GM12878 (cell line): Measurements from ENCODE around the gene MUC5B. TPM values are rescaled to one million over a fixed set of nuclear protein-coding genes. Genes with fewer than 3 reads are reported as not detected.

Experiments
- ATAC-seq: fragments of 200-7000 bp; cut with Tn5 transposase; 3 replicates; pipeline ENCODE4 v1.9.1; 2020; ENCODE audit warnings: mild to moderate bottlenecking, moderate library complexity
- BruUV-seq: library from RNA; stranded (reverse); fragments of 400-500 nt; replicated peaks from 2 replicates; lab custom pipeline; 2021; lab: Mats Ljungman, UMichigan
- CTCF ChIA-PET: fragments of 300-600 bp; sonication (Branson Sonifier 250); formaldehyde crosslinking; extraction: SDS; loops from one replicate; lab custom pipeline; 2021; ENCODE audit warnings: inconsistent platforms; lab: Yijun Ruan, JAX
- POLR2A ChIA-PET: fragments of 350-600 bp; formaldehyde crosslinking; extraction: SDS; loops from one replicate; lab custom pipeline; 2021; ENCODE audit warnings: inconsistent platforms; lab: Charles Lee
- RAD21 ChIA-PET: fragments of 300-600 bp; sonication (Branson Sonifier 250); formaldehyde crosslinking; loops from one replicate; lab custom pipeline; 2023; ENCODE audit warnings: antibody characterized with exemption; ENCODE audit not compliant: unreplicated experiment; lab: Charles Lee
- SMC1A ChIA-PET: fragments of 300-600 bp; sonication (Branson Sonifier 250); formaldehyde crosslinking; loops from one replicate; lab custom pipeline; 2023; ENCODE audit not compliant: unreplicated experiment, uncharacterized antibody; lab: Charles Lee
- DNase-seq: peaks from one replicate; pipeline ENCODE4 v3.0.0-alpha.2; 2011; ENCODE audit warnings: low read depth, low spot score
- FAIRE-seq: peaks from 3 replicates; lab custom pipeline; 2011; peaks lifted over from hg19 to GRCh38; lab: Jason Lieb, UNC
- H2AFZ ChIP-seq: 2 replicates; pipeline ENCODE4 v1.6.0; 2011; ENCODE audit warnings: low read depth, low read length, control low read depth; ENCODE audit not compliant: control insufficient read depth
- H3K27ac ChIP-seq: 2 replicates; pipeline ENCODE4 v1.5.1; 2011; ENCODE audit warnings: control low read depth; ENCODE audit not compliant: control insufficient read depth, insufficient read depth
- H3K27me3 ChIP-seq, 2 experiments: replicated peaks in 1 of 2; 2 replicates each; pipeline versions ENCODE4 v1.6.0 to v1.6.1; 2011; ENCODE audit warnings: low read length in 1 of 2; ENCODE audit not compliant: control insufficient read depth in 2 of 2, insufficient read depth in 2 of 2
- H3K36me3 ChIP-seq, 2 experiments: 2 replicates each; pipeline ENCODE4 v1.5.1; 2011; ENCODE audit warnings: low read length in 1 of 2; ENCODE audit not compliant: control insufficient read depth in 2 of 2, insufficient read depth in 2 of 2
- H3K4me1 ChIP-seq: 2 replicates; pipeline ENCODE4 v1.6.1; 2011; ENCODE audit warnings: mild to moderate bottlenecking, low read length, moderate library complexity, mixed read lengths; ENCODE audit not compliant: control insufficient read depth, insufficient read depth
- H3K4me2 ChIP-seq: 2 replicates; pipeline ENCODE4 v1.6.0; 2011; ENCODE audit warnings: control low read depth; ENCODE audit not compliant: control insufficient read depth, insufficient read depth
- H3K4me3 ChIP-seq: fragments of 200-600 bp; sonication (generic); 2 replicates; pipeline ENCODE4 v1.5.1; 2016
- H3K79me2 ChIP-seq: 2 replicates; pipeline ENCODE4 v1.6.0; 2011; ENCODE audit warnings: low read length; ENCODE audit not compliant: control insufficient read depth, insufficient read depth
- H3K9ac ChIP-seq: 2 replicates; pipeline ENCODE4 v1.8.0; 2011; ENCODE audit warnings: low read length, control low read depth, mixed read lengths; ENCODE audit not compliant: control insufficient read depth, insufficient read depth
- H3K9me3 ChIP-seq: replicated peaks from 3 replicates; pipeline ENCODE4 v1.5.1; 2011; ENCODE audit warnings: mild to moderate bottlenecking, low read length; ENCODE audit not compliant: control insufficient read depth, insufficient read depth
- H4K20me1 ChIP-seq: 2 replicates; pipeline ENCODE4 v1.6.0; 2011; ENCODE audit not compliant: control insufficient read depth, insufficient read depth
- ATF3 ChIP-seq: IDR thresholded peaks from 2 replicates; pipeline ENCODE4 v1.6.1; 2011; ENCODE audit warnings: low read depth, mild to moderate bottlenecking, low read length, moderate library complexity, borderline replicate concordance; ENCODE audit errors: extremely low read depth
- BCL3 ChIP-seq: IDR thresholded peaks from 2 replicates; pipeline ENCODE4 v1.6.1; 2011; ENCODE audit warnings: borderline replicate concordance, low read depth, mild to moderate bottlenecking, moderate library complexity, low read length; ENCODE audit not compliant: insufficient read depth, poor library complexity, severe bottlenecking
- CREB1 ChIP-seq: IDR thresholded peaks from 2 replicates; pipeline ENCODE4 v1.6.1; 2012; ENCODE audit warnings: low read depth, mild to moderate bottlenecking, inconsistent platforms
- DPF2 ChIP-seq: fragments of 450-650 bp; IDR thresholded peaks from 2 replicates; pipeline ENCODE4 v1.6.1; 2017; ENCODE audit warnings: mild to moderate bottlenecking
- HDAC6 ChIP-seq: fragments of 200-600 bp; sonication (generic); IDR thresholded peaks from one replicate; pipeline ENCODE4 v1.8.0; 2017; ENCODE audit warnings: antibody characterized with exemption; ENCODE audit not compliant: unreplicated experiment
- HDGF ChIP-seq: fragments of 450-650 bp; IDR thresholded peaks from 2 replicates; pipeline ENCODE4 v1.6.1; 2016; ENCODE audit warnings: antibody characterized with exemption
- IKZF1 ChIP-seq: fragments of 450-650 bp; conservative IDR thresholded peaks from 2 replicates; pipeline ENCODE4 v1.6.1; 2017; ENCODE audit warnings: antibody characterized with exemption, mild to moderate bottlenecking
- JUNB ChIP-seq: IDR thresholded peaks from 2 replicates; pipeline ENCODE4 v1.6.1; 2016; ENCODE audit warnings: antibody characterized with exemption, mild to moderate bottlenecking
- NKRF ChIP-seq: fragments of 450-650 bp; conservative IDR thresholded peaks from 2 replicates; pipeline ENCODE4 v1.6.1; 2017; ENCODE audit warnings: mild to moderate bottlenecking, moderate library complexity
- NR2F1 ChIP-seq: fragments of 450-650 bp; conservative IDR thresholded peaks from 2 replicates; pipeline ENCODE4 v1.6.1; 2017; ENCODE audit warnings: mild to moderate bottlenecking
- SMAD5 ChIP-seq: IDR thresholded peaks from 2 replicates; pipeline ENCODE4 v1.6.1; 2016; ENCODE audit warnings: antibody characterized with exemption, low read depth
- TARDBP ChIP-seq: IDR thresholded peaks from 2 replicates; pipeline ENCODE4 v1.6.1; 2016; ENCODE audit warnings: borderline replicate concordance
- TCF3 ChIP-seq: IDR thresholded peaks from 2 replicates; pipeline ENCODE4 v1.6.1; 2012; ENCODE audit warnings: low read depth, mild to moderate bottlenecking, low read length, borderline replicate concordance; ENCODE audit not compliant: insufficient read depth
- ZNF207 ChIP-seq: fragments of 450-650 bp; IDR thresholded peaks from 2 replicates; pipeline ENCODE4 v1.6.1; 2014; ENCODE audit warnings: antibody characterized with exemption, mild to moderate bottlenecking, borderline replicate concordance
- ZNF217 ChIP-seq: fragments of 450-650 bp; IDR thresholded peaks from 2 replicates; pipeline ENCODE4 v1.6.1; 2017; ENCODE audit warnings: antibody characterized with exemption, mild to moderate bottlenecking
- WGBS: methylation state at CpG from one replicate; pipeline ENCODE4 v1.1.6; 2016; ENCODE audit warnings: low lambda C conversion rate; ENCODE audit not compliant: insufficient replicate concordance, insufficient coverage; ENCODE audit errors: missing lambda C conversion rate; 5-methylcytosine and 5-hydroxymethylcytosine counted together
- in situ Hi-C: fragments of 300-500 bp; cut with MboI; formaldehyde crosslinking; loops from 9 replicates; pipeline ENCODE4 v1.14.3; 2018; ENCODE audit warnings: mixed read lengths
- intact Hi-C: fragments of 100-400 bp; cut with micrococcal nuclease; formaldehyde crosslinking; loops from one replicate; pipeline ENCODE4 v1.14.2; 2022; ENCODE audit not compliant: unreplicated experiment
- polyA plus RNA-seq, 11 experiments: library from polyadenylated mRNA; depleted of rRNA in 4 of 11; unstranded in 6 of 11; stranded (reverse) in 5 of 11; fragments of >200 nt; fragmentation: Nextera tagmentation in 4 of 11; fragmentation: Illumina TruSeq in 1 of 11; extraction: Ambion mirVana in 4 of 11; extraction: Trizol in 1 of 11; gene quantifications; 1 replicate in 1 of 11; 2 replicates in 10 of 11; pipeline versions ENCODE4 v1.2.1 to v1.2.3, GENCODE V29; 2011 to 2016; ENCODE audit warnings: inconsistent platforms in 2 of 11, missing spikeins in 2 of 11, low read depth in 1 of 11
- total RNA-seq, 4 experiments: library from RNA; depleted of rRNA in 3 of 4; stranded (reverse); fragments of >200 nt in 3 of 4; fragmentation: Illumina TruSeq in 1 of 4; extraction: Trizol in 1 of 4; gene quantifications; 2 replicates each; pipeline versions ENCODE4 v1.2.1 to v1.2.3, GENCODE V29; 2013 to 2021
- TF ChIP-seq, protein P1 (sequence below): fragments of 450-650 bp; IDR thresholded peaks from 2 replicates; pipeline ENCODE4 v1.6.1; 2017; ENCODE audit warnings: mild to moderate bottlenecking

Gene MUC5B
- total and polyA plus RNA-seq, 10 of the 15 experiments (the other 5 are each of a cell fraction or from before 2014, with no cell fraction given) = 1.5 TPM; not detected in 9

DNA sequence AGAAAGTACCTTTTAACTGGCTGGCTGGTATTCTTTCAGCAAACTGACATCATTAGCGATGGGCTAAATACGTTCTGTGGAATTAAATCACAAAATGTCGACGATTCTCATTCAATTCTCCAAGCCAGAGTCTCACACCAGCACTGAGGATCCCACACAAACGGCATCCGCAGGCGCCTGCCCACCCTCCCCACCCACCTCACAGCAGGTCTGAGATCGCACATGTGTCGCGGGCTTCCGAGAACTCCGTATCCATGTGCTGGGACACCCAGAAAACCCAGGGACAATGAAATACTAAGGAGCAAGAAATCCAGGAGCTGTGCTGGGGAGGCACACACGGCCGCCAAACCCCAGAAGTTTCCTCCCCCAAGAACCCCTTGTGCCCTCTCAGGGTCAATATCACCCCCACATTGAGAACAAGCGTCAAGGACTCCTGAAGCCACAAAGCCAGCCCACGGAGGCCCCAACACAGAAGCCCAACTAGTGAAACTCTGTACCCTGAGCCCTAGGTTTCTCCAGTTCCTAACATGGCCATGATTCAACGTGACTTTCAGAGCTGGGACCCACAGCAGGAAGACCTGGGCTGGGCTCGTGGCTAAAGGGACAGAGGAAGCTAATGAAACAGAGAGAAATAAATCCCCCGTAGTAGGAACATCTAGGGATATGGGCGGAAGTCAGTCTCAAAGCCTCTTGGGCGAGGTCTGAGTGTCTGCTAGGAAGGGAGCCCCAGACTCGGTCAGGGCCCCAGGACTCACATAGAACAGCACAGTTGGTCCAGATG, 78.5 kb downstream of the MUC5B start (continued):
- TF ChIP-seq SMAD5 (no peak), ZNF207 (no peak), ZNF217 (no peak), ATF3 (no peak), IKZF1 (no peak), CREB1 (no peak)
- TF ChIP-seq, all 136 proteins: peak for 0

DNA sequence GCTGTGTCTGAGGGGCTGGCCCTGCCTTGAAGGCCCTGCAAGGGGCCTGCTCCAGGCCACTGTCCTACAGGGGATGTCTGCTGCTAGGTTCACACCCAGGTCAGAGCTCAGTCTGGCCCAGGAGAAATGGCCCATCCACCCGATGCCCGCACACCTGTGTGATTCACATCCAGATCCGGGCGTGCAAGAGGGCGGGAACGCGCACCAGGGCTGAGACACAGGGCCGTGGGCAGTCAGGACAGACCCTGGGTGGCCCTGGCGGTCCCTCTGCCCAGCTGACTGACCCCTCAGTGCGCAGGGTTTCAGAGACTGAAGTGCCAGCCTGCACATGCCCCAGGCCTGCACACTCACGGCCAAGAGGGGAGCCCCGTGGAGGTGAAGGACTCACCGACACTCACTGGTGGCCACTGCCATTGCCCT, 79.2 kb downstream of the MUC5B start:
- intact Hi-C loops (loop anchor here (10.0 kb wide), 2 partner anchors 83 to 273 kb away; partner anchors contain the start of genes BRSK2 and DUSP8), in situ Hi-C loops (no loop called here)
- no peak overlapping the region for H3K27ac ChIP-seq
- H3K4me3 ChIP-seq = no peak overlapping the region
- RAD21 ChIA-PET = no interaction called here
- H3K4me1 ChIP-seq = peaks cover 2% of the 10 kb centered on the region; the same call in 1 of the 2 replicates
- H3K27me3 ChIP-seq = no peaks in the 10 kb centered on the region
- no peak for ATAC-seq
- CTCF ChIA-PET = no interaction called here
- no peak for FAIRE-seq
- no peak overlapping the region for H3K4me2 ChIP-seq
- peaks cover 0 to 5% of the 10 kb centered on the region in 2 experiments; a peak in 2 of 4 replicates for H3K36me3 ChIP-seq
- no peaks in the 10 kb centered on the region; the same call in 2 of the 3 replicates for H3K9me3 ChIP-seq
- no peak for DNase-seq
- H4K20me1 ChIP-seq = no peaks in the 10 kb centered on the region; the same call in 1 of the 2 replicates
- POLR2A ChIA-PET = no interaction called here
- no peak overlapping the region for H2AFZ ChIP-seq
- 83% methylated on average over 13 of the region's 13 CpGs for WGBS
- no peak overlapping the region for H3K9ac ChIP-seq
- SMC1A ChIA-PET = no interaction called here
- H3K79me2 ChIP-seq = peaks cover 2% of the 10 kb centered on the region
- BruUV-seq = no TSS peak
- TF ChIP-seq DPF2 (no peak), HDGF (no peak), NKRF (no peak), HDAC6 (no peak), TARDBP (no peak), TCF3 (no peak), NR2F1 (no peak), JUNB (no peak), BCL3 (no peak)
- TF ChIP-seq, protein P1, sequence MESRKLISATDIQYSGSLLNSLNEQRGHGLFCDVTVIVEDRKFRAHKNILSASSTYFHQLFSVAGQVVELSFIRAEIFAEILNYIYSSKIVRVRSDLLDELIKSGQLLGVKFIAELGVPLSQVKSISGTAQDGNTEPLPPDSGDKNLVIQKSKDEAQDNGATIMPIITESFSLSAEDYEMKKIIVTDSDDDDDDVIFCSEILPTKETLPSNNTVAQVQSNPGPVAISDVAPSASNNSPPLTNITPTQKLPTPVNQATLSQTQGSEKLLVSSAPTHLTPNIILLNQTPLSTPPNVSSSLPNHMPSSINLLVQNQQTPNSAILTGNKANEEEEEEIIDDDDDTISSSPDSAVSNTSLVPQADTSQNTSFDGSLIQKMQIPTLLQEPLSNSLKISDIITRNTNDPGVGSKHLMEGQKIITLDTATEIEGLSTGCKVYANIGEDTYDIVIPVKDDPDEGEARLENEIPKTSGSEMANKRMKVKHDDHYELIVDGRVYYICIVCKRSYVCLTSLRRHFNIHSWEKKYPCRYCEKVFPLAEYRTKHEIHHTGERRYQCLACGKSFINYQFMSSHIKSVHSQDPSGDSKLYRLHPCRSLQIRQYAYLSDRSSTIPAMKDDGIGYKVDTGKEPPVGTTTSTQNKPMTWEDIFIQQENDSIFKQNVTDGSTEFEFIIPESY = no peak
